Measurements from ENCODE around the gene PPP1R11. TPM values are rescaled to one million over a fixed set of nuclear protein-coding genes. Genes with fewer than 3 reads are reported as not detected.

Gene PPP1R11
- total RNA-seq (2013) = 64.3 TPM
- polyA plus RNA-seq (100 to 1,000 TPM in 1 of 3 donors, 10 to 100 TPM in 2; 49.3 to 107 (median 67.7) TPM), polyA minus RNA-seq (21.5 and 35.7 TPM in 2 replicates), total RNA-seq (27.0 to 41.8 (median 35.8) reads per million in 11 experiments)

- peaks cover 23 to 34% of the 10 kb centered on the region in 2 donors for H3K36me3 ChIP-seq (replicated peaks in 1 of 2; ENCODE audit: control insufficient read depth in 1 of 2, insufficient read depth in 2 of 2, low read length in 2 of 2)
- H3K9me3 ChIP-seq (replicated peaks in 1 of 2; ENCODE audit: control insufficient read depth in 1 of 2, insufficient read depth in 1 of 2, low read length in 2 of 2) = peaks cover 0 to 1% of the 10 kb centered on the region in 2 donors
- Mint-ChIP-seq H3K27me3 (ENCODE audit: low read depth in 3 of 3) (peaks cover 9 to 26% (median 18%) of the 10 kb centered on the region in 3 donors), H3K27ac (peak within 1 kb of the TSS; percentile 99 to 100 (median 100)), H3K36me3 (peaks cover 46 to 48% of the 10 kb centered on the region in 2 donors), H3K4me3 (peak within 1 kb of the TSS; percentile 91 to 96), H3K9me3 (peaks cover 2 to 8% (median 4%) of the 10 kb centered on the region in 7 donors), H3K4me1 (peaks cover 46% of the 10 kb centered on the region)
- DNase-seq = peak; percentile 97 to 99 (median 99)
- peaks cover 36 to 46% of the 10 kb centered on the region in 2 donors for H3K4me1 ChIP-seq (ENCODE audit: control insufficient read depth in 1 of 2, insufficient read depth in 2 of 2, low read length in 2 of 2)
- intact Hi-C loops (cut with micrococcal nuclease) = loop anchor here (5.0 to 10.0 kb wide), 4 partner anchors 35 to 258 kb away; partner anchors contain the start of genes TRIM26 (in 1 of the 2) and TRIM39 (in 1 of the 2)
- H3K4me2 ChIP-seq (replicated peaks; ENCODE audit: extremely low read depth, low read length, poor library complexity, severe bottlenecking) = peak within 1 kb of the TSS; percentile 86
- peak within 1 kb of the TSS; percentile 75 to 89 (median 85) for H3K4me3 ChIP-seq (replicated peaks in 1 of 3; ENCODE audit: low read depth in 2 of 3, low read length in 3 of 3)
- H3K9ac ChIP-seq (ENCODE audit: insufficient read depth, low read length, poor library complexity, severe bottlenecking) = peak within 1 kb of the TSS; percentile 89
- peak within 1 kb of the TSS; percentile 96 to 99 for H3K27ac ChIP-seq (ENCODE audit: low read depth in 1 of 2, low read length in 2 of 2)
- H3K27me3 ChIP-seq (ENCODE audit: control insufficient read depth in 2 of 2, insufficient read depth in 2 of 2, low read length in 2 of 2) = peaks cover 12 to 18% of the 10 kb centered on the region in 2 donors
- under 1% methylated on average over 25 of the region's 46 CpGs for WGBS (ENCODE audit: insufficient coverage)
- peaks cover 46% of the 10 kb centered on the region for H3K79me2 ChIP-seq (ENCODE audit: insufficient read depth, low read length)
- H4K20me1 ChIP-seq (ENCODE audit: insufficient read depth, low read length) = no peaks in the 10 kb centered on the region
- TF ChIP-seq CTCF (IDR thresholded peaks at IDR 0.05) = no peak
- H2AFZ ChIP-seq (ENCODE audit: insufficient read depth, low read depth, low read length, poor library complexity, severe bottlenecking) = peak within 1 kb of the TSS; percentile 82
Observed at GRCh38 chr6:30066577-30067459, at the start of gene PPP1R11. TSS of gene PPP1R11 (plus strand) at chr6:30067198. CDS start at chr6:30067411, 213 bp downstream.

- Histone ChIP-seq H3K9ac (ENCODE audit: insufficient read depth, low read length, poor library complexity, severe bottlenecking) (no peak overlapping the region), H3K79me2 (ENCODE audit: insufficient read depth, low read length) (no peaks in the 10 kb centered on the region), H3K4me2 (replicated peaks; ENCODE audit: extremely low read depth, low read length, poor library complexity, severe bottlenecking) (no peak overlapping the region), H4K20me1 (ENCODE audit: insufficient read depth, low read length) (no peaks in the 10 kb centered on the region), H2AFZ (ENCODE audit: insufficient read depth, low read depth, low read length, poor library complexity, severe bottlenecking) (no peak overlapping the region), H3K4me3 (replicated peaks in 1 of 3; ENCODE audit: low read depth in 2 of 3, low read length in 3 of 3) (no peak overlapping the region), H3K27ac (ENCODE audit: low read depth in 1 of 2, low read length in 2 of 2) (no peak overlapping the region), H3K36me3 (replicated peaks in 1 of 2; ENCODE audit: control insufficient read depth in 1 of 2, insufficient read depth in 2 of 2, low read length in 2 of 2) (no peaks in the 10 kb centered on the region), H3K27me3 (ENCODE audit: control insufficient read depth in 2 of 2, insufficient read depth in 2 of 2, low read length in 2 of 2) (no peaks in the 10 kb centered on the region), H3K4me1 (ENCODE audit: control insufficient read depth in 1 of 2, insufficient read depth in 2 of 2, low read length in 2 of 2) (peaks cover 10 to 12% of the 10 kb centered on the region in 2 donors), H3K9me3 (replicated peaks in 1 of 2; ENCODE audit: control insufficient read depth in 1 of 2, insufficient read depth in 1 of 2, low read length in 2 of 2) (no peaks in the 10 kb centered on the region)
- 100% methylated on average over 1 of the region's 2 CpGs for WGBS (ENCODE audit: insufficient coverage)
- Mint-ChIP-seq H3K27me3 (ENCODE audit: low read depth in 3 of 3) (peaks cover 0 to 1% (median 1%) of the 10 kb centered on the region in 3 donors), H3K9me3 (no peaks in the 10 kb centered on the region), H3K27ac (no peak overlapping the region), H3K36me3 (peaks cover 14 to 17% of the 10 kb centered on the region in 2 donors), H3K4me3 (no peak overlapping the region), H3K4me1 (peaks cover 15% of the 10 kb centered on the region)
- DNase-seq = no peak
- intact Hi-C loops (cut with micrococcal nuclease) = no loop called here
- no peak for TF ChIP-seq CTCF (IDR thresholded peaks at IDR 0.05)
Observed at GRCh38 chr6:30019819-30020218, 47.2 kb upstream of the PPP1R11 start.
